CD14-positive monocyte (primary cell): ENCODE data around the gene DGKI. TPM values are rescaled to one million over a fixed set of nuclear protein-coding genes. Genes with fewer than 3 reads are reported as not detected.

Experiments
- DNase-seq, 3 donors: peaks; one replicate each; pipeline ENCODE4 v3.0.0-alpha.2; 2011 to 2022
- H2AFZ ChIP-seq: 2 replicates; pipeline ENCODE4 v1.6.0; 2012; ENCODE audit warnings: mild to moderate bottlenecking, low read depth, low read length, inconsistent platforms; ENCODE audit not compliant: insufficient read depth, poor library complexity, severe bottlenecking
- H3K27ac ChIP-seq, 2 donors: 1 replicate in 1 of 2; 2 replicates in 1 of 2; pipeline ENCODE4 v1.5.1; 2012 to 2013; ENCODE audit warnings: low read length in 2 of 2, control low read depth in 1 of 2, inconsistent platforms in 1 of 2, low read depth in 1 of 2, mild to moderate bottlenecking in 1 of 2
- H3K27me3 ChIP-seq, 2 donors: one replicate each; pipeline versions ENCODE4 v1.6.0 to v1.6.1; 2011 to 2013; ENCODE audit warnings: low read length in 2 of 2; ENCODE audit not compliant: control insufficient read depth in 2 of 2, insufficient read depth in 2 of 2
- H3K36me3 ChIP-seq, 2 donors: replicated peaks in 1 of 2; 1 replicate in 1 of 2; 2 replicates in 1 of 2; pipeline versions ENCODE4 v1.5.1 to v1.6.1; 2012 to 2013; ENCODE audit warnings: low read length in 2 of 2, control low read depth in 1 of 2, inconsistent platforms in 1 of 2, mild to moderate bottlenecking in 1 of 2; ENCODE audit not compliant: insufficient read depth in 2 of 2, control insufficient read depth in 1 of 2
- H3K4me1 ChIP-seq, 2 donors: 1 replicate in 1 of 2; 2 replicates in 1 of 2; pipeline versions ENCODE4 v1.5.1 to v1.6.1; 2012 to 2013; ENCODE audit warnings: low read length in 2 of 2, control low read depth in 1 of 2, inconsistent platforms in 1 of 2, mild to moderate bottlenecking in 1 of 2, moderate library complexity in 1 of 2; ENCODE audit not compliant: insufficient read depth in 2 of 2, control insufficient read depth in 1 of 2
- H3K4me2 ChIP-seq: replicated peaks from 2 replicates; pipeline ENCODE3; 2012; ENCODE audit warnings: low read length, moderate library complexity, mild to moderate bottlenecking; ENCODE audit not compliant: poor library complexity, severe bottlenecking; ENCODE audit errors: extremely low read depth
- H3K4me3 ChIP-seq, 3 experiments: fragments of 200-600 bp in 1 of 3; sonication (generic) in 1 of 3; replicated peaks in 1 of 3; 1 replicate in 2 of 3; 2 replicates in 1 of 3; pipeline ENCODE4 v1.5.1; 2011 to 2013; ENCODE audit warnings: low read length in 3 of 3, mild to moderate bottlenecking in 3 of 3, control low read depth in 2 of 3, low read depth in 2 of 3, inconsistent platforms in 1 of 3, moderate library complexity in 1 of 3
- H3K79me2 ChIP-seq: 2 replicates; pipeline ENCODE4 v1.6.0; 2012; ENCODE audit warnings: mild to moderate bottlenecking, control low read depth, inconsistent platforms, low read length, moderate library complexity; ENCODE audit not compliant: insufficient read depth
- H3K9ac ChIP-seq: 2 replicates; pipeline ENCODE4 v1.6.0; 2017; ENCODE audit warnings: low read length, mild to moderate bottlenecking; ENCODE audit not compliant: insufficient read depth, poor library complexity, severe bottlenecking
- H3K9me3 ChIP-seq, 2 donors: replicated peaks in 1 of 2; 1 replicate in 1 of 2; 2 replicates in 1 of 2; pipeline versions ENCODE4 v1.5.1 to v1.6.1; 2012 to 2013; ENCODE audit warnings: low read length in 2 of 2, control low read depth in 1 of 2; ENCODE audit not compliant: control insufficient read depth in 1 of 2, insufficient read depth in 1 of 2
- H4K20me1 ChIP-seq: 2 replicates; pipeline ENCODE4 v1.6.0; 2012; ENCODE audit warnings: mild to moderate bottlenecking, low read length, control low read depth, moderate library complexity; ENCODE audit not compliant: insufficient read depth
- H3K27ac Mint-ChIP-seq, 7 donors: one replicate each; pipeline ENCODE4 v1.8.0; 2020; ENCODE audit warnings: mild to moderate bottlenecking in 7 of 7, mixed read lengths in 7 of 7, moderate library complexity in 6 of 7, inconsistent platforms in 2 of 7
- H3K27me3 Mint-ChIP-seq, 3 donors: one replicate each; pipeline ENCODE4 v1.8.0; 2021 to 2022; ENCODE audit warnings: low read depth in 3 of 3, mild to moderate bottlenecking in 3 of 3, mixed read lengths in 3 of 3, moderate library complexity in 3 of 3, inconsistent platforms in 1 of 3
- H3K36me3 Mint-ChIP-seq, 2 donors: one replicate each; pipeline ENCODE4 v1.8.0; 2020; ENCODE audit warnings: mixed read lengths in 2 of 2, inconsistent platforms in 1 of 2, mild to moderate bottlenecking in 1 of 2
- H3K4me1 Mint-ChIP-seq: one replicate; pipeline ENCODE4 v1.8.0; 2020; ENCODE audit warnings: mild to moderate bottlenecking, mixed read lengths
- H3K4me3 Mint-ChIP-seq, 2 donors: one replicate each; pipeline ENCODE4 v1.8.0; 2020; ENCODE audit warnings: mild to moderate bottlenecking in 2 of 2, mixed read lengths in 2 of 2, moderate library complexity in 1 of 2
- H3K9me3 Mint-ChIP-seq, 7 donors: one replicate each; pipeline ENCODE4 v1.8.0; 2020 to 2022; ENCODE audit warnings: mixed read lengths in 7 of 7, mild to moderate bottlenecking in 6 of 7, moderate library complexity in 6 of 7, inconsistent platforms in 2 of 7
- CTCF ChIP-seq: fragments of 200-600 bp; IDR thresholded peaks from one replicate; pipeline ENCODE4 v1.8.0; 2022; ENCODE audit warnings: antibody characterized with exemption, mild to moderate bottlenecking
- WGBS: methylation state at CpG from one replicate; pipeline ENCODE4 v1.1.5; 2013; ENCODE audit warnings: missing lambda C conversion rate; ENCODE audit not compliant: insufficient coverage; 5-methylcytosine and 5-hydroxymethylcytosine counted together
- intact Hi-C, 2 donors: fragments of 100-400 bp; cut with micrococcal nuclease; formaldehyde crosslinking; loops; one replicate each; pipeline versions ENCODE4 v1.15.0 to v1.15.1; 2023
- polyA minus RNA-seq: library from RNA; depleted of rRNA, polyadenylated mRNA; stranded (reverse); fragments of >200 nt; gene quantifications from 2 replicates; pipeline ENCODE4 v1.2.3, GENCODE V29; 2012
- polyA plus RNA-seq, 3 donors: library from polyadenylated mRNA; depleted of rRNA in 1 of 3; unstranded in 2 of 3; stranded (reverse) in 1 of 3; fragments of 300-500 nt in 2 of 3; fragments of >200 nt in 1 of 3; fragmentation: Illumina TruSeq in 2 of 3; gene quantifications; 1 replicate in 2 of 3; 2 replicates in 1 of 3; pipeline ENCODE4 v1.2.3, GENCODE V29; 2012 to 2021
- total RNA-seq, 12 experiments: library from RNA in 1 of 12; stranded (reverse) in 1 of 12; fragments of 120-200 nt in 1 of 12; gene quantifications; one replicate each; pipeline ENCODE4 v1.2.4 and lab custom pipeline; 2013 to 2026; ENCODE audit warnings: mixed read lengths in 6 of 12, inconsistent platforms in 1 of 12

Gene DGKI
- 0.04 TPM for total RNA-seq (2013)
- polyA plus RNA-seq: not detected
- polyA minus RNA-seq: not detected in 2 replicates
- total RNA-seq (lab: John Stamatoyannopoulos, UW): 0.06 to 5.9 (median 0.21) reads per million in 11 experiments

DNA sequence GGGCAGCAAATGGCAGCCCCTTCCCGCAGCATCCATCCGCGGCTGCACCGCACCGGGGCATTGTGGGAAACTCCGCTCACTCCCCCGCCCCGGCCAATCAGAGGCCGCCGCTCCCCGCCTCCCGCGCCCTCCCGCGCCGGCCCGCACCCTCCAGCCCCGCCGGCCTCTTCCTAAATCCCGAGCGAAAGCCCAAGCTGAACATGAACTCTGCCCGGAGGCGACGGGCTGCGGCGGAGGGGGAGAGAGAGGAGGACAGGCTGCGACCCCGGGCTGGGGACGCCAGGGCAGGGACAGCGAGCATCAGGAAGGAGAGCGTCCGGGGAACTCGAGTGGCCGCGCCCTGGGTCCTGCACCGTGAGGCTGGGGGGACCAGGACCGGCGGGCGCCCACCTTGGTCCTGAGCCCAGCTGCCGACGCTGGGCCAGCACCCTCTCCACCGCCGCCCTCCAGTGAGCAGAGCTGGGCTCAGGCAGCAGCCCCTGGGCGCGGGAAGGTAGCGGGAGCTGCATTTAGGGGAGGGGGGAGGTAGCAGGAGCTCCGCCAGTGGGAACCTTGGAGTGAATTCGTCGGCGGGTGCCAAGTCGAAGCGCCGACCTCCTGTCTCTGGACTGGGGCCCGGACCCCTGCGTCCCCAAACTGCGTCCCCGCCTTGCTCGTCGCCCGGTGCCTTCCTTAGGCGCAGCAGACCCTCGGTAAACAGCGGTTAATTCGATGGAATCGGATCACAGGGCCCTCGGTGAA, at the start of gene DGKI:
DGKI (minus strand) TSS at position 148 of the 741 bp plus-strand sequence.
- Mint-ChIP-seq H3K9me3 (peaks cover 0 to 14% (median 5%) of the 10 kb centered on the region in 7 donors), H3K4me1 (peaks cover 5% of the 10 kb centered on the region), H3K4me3 (peak within 1 kb of the TSS in 1 of 2 donors; percentile 74), H3K27ac (no peak within 1 kb of the TSS), H3K36me3 (peaks cover 0 to 3% of the 10 kb centered on the region in 2 donors), H3K27me3 (peaks cover 66 to 73% (median 68%) of the 10 kb centered on the region in 3 donors)
- no peaks in the 10 kb centered on the region for H4K20me1 ChIP-seq
- H2AFZ ChIP-seq: no peak within 1 kb of the TSS
- H3K36me3 ChIP-seq: no peaks in the 10 kb centered on the region
- no peak for DNase-seq
- peaks cover 0 to 2% of the 10 kb centered on the region in 2 donors for H3K4me1 ChIP-seq
- no peak within 1 kb of the TSS for H3K4me2 ChIP-seq
- H3K9me3 ChIP-seq: peaks cover 0 to 33% of the 10 kb centered on the region in 2 donors
- H3K27me3 ChIP-seq: peaks cover 56 to 75% of the 10 kb centered on the region in 2 donors
- intact Hi-C loops: no loop called here
- no peaks in the 10 kb centered on the region for H3K79me2 ChIP-seq
- TF ChIP-seq CTCF: no peak
- 1% methylated on average over 66 of the region's 66 CpGs for WGBS
- no peak within 1 kb of the TSS for H3K27ac ChIP-seq
- no peak within 1 kb of the TSS for H3K9ac ChIP-seq
- no peak within 1 kb of the TSS for H3K4me3 ChIP-seq

GRCh38 chr7:137895301-137896221, 48.8 kb upstream of the DGKI start:
- DNase-seq: no peak
- H3K4me3 Mint-ChIP-seq: no peak overlapping the region
- Histone ChIP-seq H3K79me2 (no peaks in the 10 kb centered on the region), H3K27ac (no peak overlapping the region), H4K20me1 (no peaks in the 10 kb centered on the region), H3K9ac (no peak overlapping the region), H3K4me1 (peaks cover 11 to 22% of the 10 kb centered on the region in 2 donors), H3K4me2 (no peak overlapping the region), H3K9me3 (no peaks in the 10 kb centered on the region), H3K4me3 (no peak overlapping the region), H3K36me3 (peaks cover 43 to 80% of the 10 kb centered on the region in 2 donors), H3K27me3 (no peaks in the 10 kb centered on the region), H2AFZ (no peak overlapping the region)
- WGBS: no CpG with 5 or more reads among the region's 8 CpGs
- H3K27me3 Mint-ChIP-seq: no peaks in the 10 kb centered on the region
- H3K9me3 Mint-ChIP-seq: peaks cover 0 to 2% (median 0%) of the 10 kb centered on the region in 7 donors
- H3K4me1 Mint-ChIP-seq: peaks cover 25% of the 10 kb centered on the region
- TF ChIP-seq CTCF: no peak
- peak overlapping the region in 3 of 7 donors; percentile 6 to 31 (median 15) for H3K27ac Mint-ChIP-seq
- intact Hi-C loops: loop anchor here in 1 of 2 donors (10.0 kb wide), 1 partner anchor 231 kb away; no protein-coding TSS in a partner anchor
- H3K36me3 Mint-ChIP-seq: peaks cover 72 to 84% of the 10 kb centered on the region in 2 donors
